ENCODE data around the gene RSPH3.

- TF ChIP-seq CTCF (IDR thresholded peaks at IDR 0.05): no peak
- TF ChIP-seq POLR2A (IDR thresholded peaks at IDR 0.05): no peak
These were observed 39.9 kb upstream of the RSPH3 start for GRCh38 chr6:159039885-159040258.
